ENCODE results near the gene MYO5C.

Gene MYO5C

DNA sequence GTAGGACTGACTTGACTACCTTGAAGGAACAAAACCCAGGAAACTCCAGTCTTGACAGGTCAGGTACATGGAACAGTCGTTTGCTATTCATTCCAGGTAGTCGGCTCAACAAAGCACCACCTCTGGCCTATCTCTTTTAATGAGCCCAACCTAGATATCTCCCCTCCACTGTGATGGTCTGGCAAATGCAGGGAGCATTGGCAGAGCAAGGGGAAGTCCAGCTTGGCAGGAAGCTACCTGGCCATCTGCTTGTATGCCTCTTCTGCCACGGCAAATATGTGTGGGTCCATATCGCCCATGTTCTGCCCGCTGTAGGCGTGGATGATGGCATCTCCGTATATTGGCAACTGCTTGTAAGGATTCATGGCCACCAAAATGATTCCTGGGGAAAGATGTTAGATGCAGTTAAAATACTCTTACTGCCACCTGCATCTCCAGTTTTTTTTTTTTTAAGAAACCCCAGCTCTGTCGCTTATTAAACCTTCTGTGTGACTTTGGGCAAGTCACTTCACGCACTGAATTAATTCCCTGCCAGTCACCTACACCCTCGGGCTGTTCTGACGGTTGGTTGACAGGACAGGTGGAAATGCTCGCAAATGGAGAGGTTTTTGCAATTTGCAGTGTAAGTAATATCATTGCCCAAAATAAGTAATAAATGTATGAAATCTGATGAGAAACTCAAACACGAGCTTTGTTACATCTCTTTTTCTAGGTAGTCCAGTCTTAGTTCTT is 16.8 kb downstream of the MYO5C start:
- DNase-seq: no peak

DNA sequence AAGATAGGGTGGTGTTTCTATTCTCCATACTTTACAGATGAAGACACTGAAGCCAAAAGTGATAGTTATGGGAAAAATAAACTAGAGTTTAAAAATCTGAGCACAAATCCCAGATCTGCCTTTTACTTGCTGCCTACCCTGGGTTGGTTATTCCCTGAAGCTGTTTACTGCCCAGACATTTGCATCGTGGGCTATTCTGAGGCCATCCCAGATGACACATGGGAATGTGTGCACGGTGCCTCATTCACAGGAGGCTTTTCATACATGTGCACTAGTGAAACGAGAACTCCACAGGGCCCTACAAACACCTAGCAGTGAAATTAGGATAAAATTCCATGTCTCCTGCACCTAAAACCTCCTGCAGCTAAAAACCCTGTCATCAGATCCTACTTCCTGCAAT is 17.5 kb downstream of the MYO5C start:
- DNase-seq: no peak

DNA sequence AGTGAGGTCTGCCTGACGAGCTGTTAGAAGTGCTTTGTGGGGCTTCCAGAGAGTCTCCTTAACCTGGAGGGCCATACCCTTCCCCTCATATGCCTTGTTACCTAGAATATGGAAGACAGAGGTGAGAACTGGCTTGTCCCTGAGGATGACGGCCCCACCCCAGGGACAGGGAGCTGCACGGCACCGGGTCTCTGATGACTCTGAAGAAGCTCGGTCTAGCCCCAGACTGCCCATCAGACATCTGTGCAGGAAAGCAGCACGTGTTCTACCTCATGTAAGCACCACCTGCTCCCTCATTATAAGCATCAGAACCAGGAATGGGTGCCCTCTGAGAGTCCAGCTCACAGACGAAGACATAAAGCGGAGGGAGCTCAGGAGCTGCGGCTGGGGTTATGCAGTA is 18.0 kb downstream of the MYO5C start:
- DNase-seq: no peak

DNA sequence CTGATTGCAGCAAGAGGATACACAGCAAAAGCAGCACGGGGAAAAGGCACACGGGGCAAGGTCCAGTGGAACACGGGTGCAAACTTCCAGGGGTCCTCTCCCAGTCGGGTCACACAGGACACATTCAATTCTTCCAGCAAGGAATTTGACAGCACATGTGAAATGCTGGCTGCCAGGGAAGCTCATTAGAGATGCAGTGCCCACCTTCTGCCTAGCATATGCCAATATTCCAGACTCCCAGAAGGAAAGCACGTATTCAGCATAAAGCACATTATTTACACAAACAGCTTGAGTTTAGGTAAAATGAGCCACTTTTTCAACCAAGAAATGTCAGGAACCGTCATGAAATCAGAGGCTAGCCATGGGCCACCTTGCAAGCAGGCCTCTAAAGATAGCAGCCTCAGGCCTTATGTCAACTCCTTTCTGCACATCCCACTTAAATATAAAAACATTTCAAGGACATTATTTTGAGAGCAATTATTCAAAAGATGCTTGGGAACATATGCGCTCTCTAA is 19.3 kb downstream of the MYO5C start:
- peak in 2 of 58 donors; percentile 24 to 42 for DNase-seq

- DNase-seq: no peak
Measured at GRCh38 chr15:52263563-52264282, 31.9 kb downstream of the MYO5C start.

GRCh38 chr15:52262364-52262763 is 33.2 kb downstream of the MYO5C start:
- DNase-seq: no peak

DNA sequence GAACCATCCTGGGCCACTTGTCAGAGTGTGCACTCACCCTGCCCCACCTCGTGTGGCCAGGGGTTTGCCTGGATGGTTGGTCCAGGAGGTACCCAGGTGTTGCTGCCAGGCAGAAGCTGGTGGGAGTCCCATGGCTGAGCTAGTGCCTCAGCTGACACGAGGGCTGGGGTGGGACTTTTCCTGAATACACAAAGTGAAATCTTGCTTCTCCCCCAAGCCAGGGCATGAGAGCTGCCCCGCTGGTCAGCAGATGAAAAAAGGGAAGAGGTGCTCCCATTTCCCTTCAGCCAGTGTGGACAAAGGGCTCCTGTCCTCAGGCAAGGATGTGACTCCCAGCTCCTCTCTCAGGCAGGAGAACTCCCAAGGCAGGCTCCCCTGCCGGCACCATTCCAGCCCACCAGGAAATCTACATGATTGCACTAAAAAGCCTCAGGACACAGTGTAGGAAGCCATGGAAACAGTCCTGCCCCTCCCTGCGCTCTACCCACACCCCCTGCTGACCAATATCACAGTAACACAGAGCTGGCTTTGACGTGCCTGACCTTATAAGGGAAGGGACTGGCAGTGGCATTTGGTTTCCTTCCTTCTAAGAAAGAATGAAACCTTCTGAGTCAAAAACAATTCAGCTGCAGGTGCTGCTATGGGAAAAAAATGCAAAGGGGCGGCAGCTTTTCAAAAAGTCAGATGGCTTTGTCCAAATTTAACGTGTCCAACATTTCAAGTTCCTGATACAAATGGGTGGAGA is 33.9 kb downstream of the MYO5C start:
- DNase-seq: peak in 24 of 58 donors; percentile 9 to 63 (median 25)

- DNase-seq: no peak
Measured at GRCh38 chr15:52261026-52261425, 34.6 kb downstream of the MYO5C start.

DNA sequence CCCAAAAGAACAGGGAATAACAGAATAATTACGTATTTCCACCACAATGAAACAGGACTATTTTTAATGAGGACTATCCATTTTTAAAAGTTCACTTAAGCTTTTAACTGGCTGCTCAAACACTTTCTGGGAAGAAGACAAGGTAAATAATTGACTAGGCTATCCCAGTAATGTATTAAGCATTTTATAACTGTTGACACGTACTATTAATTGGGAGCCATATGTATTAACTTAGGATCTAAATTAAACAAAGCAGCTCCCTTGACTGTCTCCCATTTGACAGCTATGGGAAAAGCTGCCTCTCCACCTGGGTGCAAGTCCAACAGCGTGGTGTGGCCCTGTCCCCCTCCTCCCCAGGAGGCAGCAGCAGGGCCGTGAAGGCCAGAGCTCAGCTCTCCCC is 36.1 kb downstream of the MYO5C start:
- no peak for DNase-seq

DNA sequence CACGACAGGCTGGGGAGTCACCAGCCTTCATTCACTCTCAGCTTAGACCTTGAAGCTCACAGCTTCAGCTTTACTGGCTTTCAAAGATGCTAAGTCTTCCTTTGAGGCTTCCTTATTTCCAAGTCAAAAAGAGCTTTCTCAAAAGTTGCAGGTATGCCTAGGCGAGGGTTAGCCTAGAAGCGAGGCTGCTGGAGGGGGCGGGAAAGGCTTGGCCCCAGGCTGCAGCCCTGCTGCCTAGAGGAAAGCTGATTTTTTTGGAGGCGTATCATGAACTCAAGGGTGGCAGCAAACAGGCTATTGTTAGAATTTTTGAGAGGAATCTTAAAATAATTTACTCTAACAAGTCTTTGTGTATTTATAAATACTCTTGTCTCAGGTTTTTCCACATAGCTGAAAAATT is 37.1 kb downstream of the MYO5C start:
- no peak for DNase-seq

GRCh38 chr15:52257734-52258062 is 37.9 kb downstream of the MYO5C start:
- DNase-seq: no peak

DNA sequence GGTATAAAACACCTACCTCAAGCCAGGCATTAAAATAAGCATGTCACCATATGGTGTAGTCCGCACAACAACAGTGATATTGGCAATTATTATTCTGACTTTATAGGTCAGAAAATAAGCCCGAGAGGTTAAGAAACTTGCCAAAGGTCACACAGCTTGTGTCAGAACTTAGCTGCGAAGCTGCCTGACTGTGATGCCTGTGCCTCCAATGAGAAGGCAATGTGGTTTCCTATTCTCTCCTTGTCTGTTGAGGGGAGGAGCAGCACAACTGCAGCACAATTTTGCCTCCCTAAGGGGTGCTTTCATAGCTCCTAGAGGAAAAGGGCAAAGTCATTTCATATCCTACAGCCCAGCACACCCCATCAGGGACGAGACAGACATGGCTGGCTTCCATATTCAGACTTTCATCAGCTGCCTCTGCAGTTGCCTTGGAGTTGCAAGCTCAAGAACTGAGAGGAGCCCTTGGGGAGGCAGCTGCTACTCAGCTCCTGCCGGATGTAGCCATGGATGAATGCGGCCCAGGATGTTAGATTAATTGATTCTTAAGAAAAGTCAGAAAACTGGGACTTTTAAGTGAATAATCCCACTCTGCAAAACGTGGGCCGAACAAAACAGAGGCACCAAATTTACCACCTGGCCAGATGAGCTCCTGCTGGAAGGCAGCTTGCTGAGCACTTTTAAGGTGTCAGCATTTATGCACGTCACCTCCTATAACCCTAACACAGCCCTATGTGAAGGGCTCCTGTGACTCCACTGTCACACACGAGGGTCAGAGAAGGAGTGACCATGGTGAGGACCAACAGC is 38.5 kb downstream of the MYO5C start:
- peak in 2 of 58 donors; percentile 29 to 44 for DNase-seq

GRCh38 chr15:52256366-52256765 is 39.2 kb downstream of the MYO5C start:
- peak in 53 of 58 donors; percentile 10 to 77 (median 52) for DNase-seq

GRCh38 chr15:52255935-52256334 is 39.7 kb downstream of the MYO5C start:
- DNase-seq: no peak

DNA sequence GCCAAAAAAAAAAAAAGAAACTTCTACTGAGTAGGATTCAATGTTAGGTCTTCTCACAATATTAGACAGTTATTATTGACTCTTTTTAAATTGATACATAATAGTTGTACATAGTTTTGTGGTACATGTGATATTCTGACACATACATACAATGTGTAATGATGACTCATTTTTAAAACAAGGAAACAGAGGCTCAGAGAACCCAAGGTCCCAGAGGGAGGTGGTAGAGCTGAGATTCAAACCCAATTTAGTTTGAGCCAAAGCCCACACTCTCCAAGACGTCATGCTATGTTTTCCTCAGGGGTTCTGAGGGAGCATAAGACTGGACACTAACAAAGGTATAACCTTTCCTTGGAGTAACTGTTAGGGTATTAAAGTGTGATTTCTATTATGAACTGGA is 40.6 kb downstream of the MYO5C start:
- DNase-seq: no peak

- peak in 1 of 58 donors; percentile 2 for DNase-seq
Measured at GRCh38 chr15:52254391-52254790, 41.2 kb downstream of the MYO5C start.

GRCh38 chr15:52252781-52253180 is 42.8 kb downstream of the MYO5C start:
- no peak for DNase-seq

DNA sequence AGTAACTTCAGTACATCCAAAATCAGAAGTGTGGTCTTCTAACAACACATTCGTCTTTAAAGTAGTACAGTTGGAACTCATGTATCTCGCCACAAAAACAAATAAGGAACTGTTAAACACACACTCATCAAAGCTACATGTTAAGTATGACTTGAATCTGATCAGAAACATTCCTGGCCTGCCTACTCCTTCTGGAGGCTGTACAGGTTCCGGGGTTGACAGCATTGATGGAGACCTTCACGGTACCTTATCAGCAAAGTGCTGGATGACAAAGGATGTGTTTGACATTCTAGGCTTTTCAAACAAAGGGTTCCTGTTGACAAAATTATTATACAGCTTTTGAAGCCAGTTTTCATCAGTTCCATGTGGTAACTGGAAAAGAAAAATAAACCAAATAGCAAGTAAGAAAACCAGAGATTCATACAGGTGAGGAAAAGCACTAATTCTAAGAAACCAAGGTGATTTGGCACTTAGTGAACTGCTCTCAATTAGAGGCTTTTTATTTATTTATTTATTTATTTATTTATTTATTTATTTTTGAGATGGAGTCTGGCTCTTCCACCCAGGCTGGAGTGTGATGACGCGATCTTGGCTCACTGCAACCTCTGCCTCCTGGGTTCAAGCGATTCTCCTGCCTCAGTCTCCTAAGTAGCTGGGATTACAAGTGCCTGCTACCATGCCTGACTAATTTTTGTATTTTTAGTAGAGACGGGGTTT is 44.3 kb downstream of the MYO5C start:
- no peak for DNase-seq

DNA sequence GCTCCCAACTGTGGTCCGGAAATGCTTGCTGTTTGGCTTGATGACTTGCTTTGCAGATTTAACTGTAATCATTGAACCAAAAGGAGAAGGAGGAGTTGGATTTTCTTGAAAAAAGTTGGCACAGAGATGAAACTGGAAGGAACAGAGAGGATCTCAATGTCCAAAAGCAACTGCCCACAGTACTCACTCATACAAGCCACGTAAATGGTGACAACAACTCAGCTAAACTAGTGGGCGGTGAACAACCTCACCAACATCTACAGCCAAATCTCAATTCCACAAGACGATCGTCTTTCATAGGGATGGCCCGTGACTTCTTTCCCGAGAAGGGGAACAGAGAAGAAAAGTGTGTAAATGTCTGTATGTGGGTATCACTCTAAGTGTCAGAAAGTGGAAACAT is 48.1 kb downstream of the MYO5C start:
- DNase-seq: peak in 3 of 58 donors; percentile 10 to 64 (median 27)

DNA sequence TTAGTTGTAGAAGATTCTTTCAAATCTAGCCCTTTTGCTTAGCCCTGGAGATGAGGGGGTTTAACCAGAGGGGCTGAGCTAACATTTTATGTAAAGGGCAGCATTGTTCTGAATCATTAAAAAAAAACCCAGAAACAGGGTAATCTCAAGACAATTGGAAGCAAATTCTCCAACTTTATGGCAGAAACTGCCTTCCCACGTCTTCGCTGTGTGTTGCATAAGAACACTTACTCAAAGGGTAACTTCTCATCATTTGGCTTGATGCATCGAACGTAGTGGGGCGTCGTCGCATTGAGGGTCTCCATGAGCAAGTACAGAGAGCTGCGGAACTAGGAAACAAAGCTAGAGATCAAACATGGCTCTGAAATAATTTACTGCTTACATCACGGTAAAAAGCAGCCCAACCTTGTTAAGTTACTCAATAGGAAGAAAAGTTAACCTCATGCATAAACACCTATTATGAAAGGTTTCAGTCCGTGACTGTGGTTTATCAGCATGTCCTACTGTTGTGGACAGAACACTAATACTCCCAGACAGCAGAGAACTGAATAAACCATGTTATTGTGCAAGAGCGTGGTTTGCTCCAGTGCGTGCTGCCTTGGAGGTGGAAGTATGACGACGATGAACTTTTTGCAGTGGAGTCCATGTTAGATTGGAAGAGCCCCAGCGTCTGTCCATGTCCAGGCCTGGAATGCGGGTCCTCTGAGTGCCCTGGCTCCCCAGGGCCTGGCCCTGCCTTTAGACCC is 48.7 kb downstream of the MYO5C start:
- no peak for DNase-seq

All from anterior cingulate cortex (tissue), 58 donors.